Gastrocnemius medialis (tissue), 4 donors: Measurements from ENCODE around the gene COL27A1.

Experiments used
- CTCF ChIP-seq, 5 experiments: fragments of 450-650 bp in 3 of 5; fragments of 200-600 bp in 2 of 5; sonication (generic) in 2 of 5; IDR thresholded peaks in 4 of 5; conservative IDR thresholded peaks in 1 of 5; 1 replicate in 4 of 5; 2 replicates in 1 of 5; pipeline ENCODE4 v1.5.1; 2016 to 2019; ENCODE audit warnings: antibody characterized with exemption in 5 of 5, mild to moderate bottlenecking in 3 of 5, moderate library complexity in 3 of 5
- POLR2A ChIP-seq, 2 donors: fragments of 450-650 bp; IDR thresholded peaks; one replicate each; pipeline ENCODE4 v1.6.1; 2017; ENCODE audit warnings: antibody characterized with exemption in 2 of 2, mild to moderate bottlenecking in 2 of 2, moderate library complexity in 2 of 2

GRCh38 chr9:114336699-114337395 lies 181.5 kb downstream of the COL27A1 start:
- TF ChIP-seq CTCF (IDR thresholded peaks at IDR 0.05 in 4 of 5, conservative IDR thresholded peaks at IDR 0.05 in 1 of 5): no peak
- TF ChIP-seq POLR2A (IDR thresholded peaks at IDR 0.05): no peak
